GM19324 (cell line): ENCODE results near the gene COPE.
"Not testable (repeated sequence)": the region's sequence is repeated elsewhere in the genome, so short reads cannot be mapped to it uniquely, and the experiment has no call there.

Source experiments
- ATAC-seq: cut with Tn5 transposase; IDR thresholded peaks from one replicate; pipeline ENCODE4 v1.9.1; 2021; ENCODE audit warnings: mild to moderate bottlenecking, moderate library complexity; ENCODE audit not compliant: unreplicated experiment, low FRiP score

COPE gene

DNA sequence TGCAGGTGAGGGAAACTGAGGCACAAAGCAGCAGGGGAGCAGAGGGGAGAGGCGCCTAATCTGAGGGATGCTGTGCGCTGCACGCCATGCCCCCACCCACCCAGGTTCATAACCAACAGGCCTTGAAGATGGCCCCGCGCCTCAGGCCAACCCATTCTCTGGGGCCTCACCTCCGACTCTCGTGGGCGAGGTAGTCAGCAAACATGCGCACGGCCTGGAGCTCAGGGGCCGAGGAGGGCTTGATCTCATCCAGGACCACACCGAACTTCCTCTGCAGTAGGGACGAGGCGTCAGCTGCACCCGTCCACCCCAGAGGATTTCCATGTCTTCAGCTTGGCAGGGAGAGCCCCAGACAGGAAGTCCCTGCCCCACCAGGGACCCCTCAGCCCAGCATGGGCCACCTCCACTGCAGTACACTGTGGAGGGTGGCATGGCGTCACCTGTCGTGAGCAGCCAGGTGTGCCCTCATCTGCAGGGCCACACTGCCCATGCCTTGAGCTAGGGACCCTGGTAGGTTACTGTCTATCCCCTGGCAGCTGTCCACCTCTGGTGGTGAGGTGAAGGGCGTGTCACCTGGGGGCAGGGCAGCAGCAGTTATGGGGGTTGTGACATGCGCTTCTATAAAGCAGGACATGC, 8.3 kb downstream of the COPE start:
- ATAC-seq = no peak

GRCh38 chr19:18910010-18910409, 9.2 kb downstream of the COPE start:
- no peak for ATAC-seq

DNA sequence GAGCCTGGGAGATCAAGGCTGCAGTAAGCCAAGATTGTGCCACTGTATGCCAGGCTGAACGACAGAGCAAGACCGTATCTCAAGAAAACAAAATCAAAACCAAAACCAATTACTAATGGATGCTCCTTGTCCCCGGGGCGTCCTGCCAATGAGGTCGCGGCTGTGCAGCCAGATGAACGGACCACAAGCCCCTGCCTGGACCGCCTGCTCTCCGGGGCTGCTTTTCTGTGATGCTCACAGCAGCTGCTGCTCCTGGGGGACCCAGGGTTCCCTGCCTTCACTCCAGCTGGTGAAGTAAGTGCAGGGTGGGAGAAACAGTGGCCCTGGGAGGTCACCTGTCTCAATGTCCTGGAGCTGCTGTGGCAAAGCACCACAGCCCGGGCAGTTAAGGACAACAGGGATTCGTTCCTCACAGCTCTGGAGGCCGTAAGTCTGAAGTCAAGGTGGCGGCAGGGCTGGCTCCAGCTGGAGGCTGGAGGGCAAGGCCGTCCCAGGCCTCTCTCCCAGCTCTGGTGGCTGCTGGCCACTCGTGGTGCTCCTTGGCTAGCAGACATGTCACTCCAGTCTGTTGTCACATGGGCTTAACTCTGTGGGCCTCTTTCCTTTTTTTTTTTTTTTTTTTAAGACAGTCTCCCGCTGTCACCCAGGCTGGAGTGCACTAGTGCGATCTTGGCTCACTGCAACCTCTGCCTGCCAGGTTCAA, 10.1 kb downstream of the COPE start:
- no peak for ATAC-seq

- no peak for ATAC-seq
Measured at GRCh38 chr19:18906605-18907519, 12.3 kb downstream of the COPE start.

- no peak for ATAC-seq
Measured at GRCh38 chr19:18905513-18906236, 13.5 kb downstream of the COPE start.

GRCh38 chr19:18905058-18905456, 14.1 kb downstream of the COPE start:
- no peak for ATAC-seq

- no peak for ATAC-seq
Measured at GRCh38 chr19:18904334-18905057, 14.7 kb downstream of the COPE start.

- ATAC-seq = no peak
Measured at GRCh38 chr19:18903156-18904037, 15.8 kb downstream of the COPE start.

GRCh38 chr19:18902519-18902918, 16.7 kb downstream of the COPE start:
- ATAC-seq = not testable (repeated sequence)

DNA sequence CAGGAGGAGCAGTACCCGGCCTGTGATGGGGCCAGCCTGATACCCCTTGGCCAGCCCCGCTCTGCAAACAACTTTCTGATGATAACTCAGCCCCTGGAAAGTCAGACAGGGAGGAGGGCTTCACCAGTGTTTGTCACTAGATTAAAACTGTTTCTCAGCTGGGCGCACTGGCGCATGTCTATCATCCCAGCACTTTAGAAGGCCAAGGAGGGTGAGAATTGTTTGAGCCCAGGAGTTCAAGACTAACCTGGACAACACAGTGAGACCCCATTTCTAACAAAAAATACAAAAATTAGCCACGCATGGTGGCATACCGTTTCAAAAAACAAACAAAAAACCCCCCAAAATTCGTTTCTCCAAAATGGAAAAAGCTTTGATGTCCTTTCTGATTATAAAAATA, 17.7 kb downstream of the COPE start:
- ATAC-seq = no peak

- ATAC-seq = no peak
Measured at GRCh38 chr19:18900700-18901481, 18.3 kb downstream of the COPE start.

GRCh38 chr19:18899624-18900560, 19.3 kb downstream of the COPE start:
- no peak for ATAC-seq

DNA sequence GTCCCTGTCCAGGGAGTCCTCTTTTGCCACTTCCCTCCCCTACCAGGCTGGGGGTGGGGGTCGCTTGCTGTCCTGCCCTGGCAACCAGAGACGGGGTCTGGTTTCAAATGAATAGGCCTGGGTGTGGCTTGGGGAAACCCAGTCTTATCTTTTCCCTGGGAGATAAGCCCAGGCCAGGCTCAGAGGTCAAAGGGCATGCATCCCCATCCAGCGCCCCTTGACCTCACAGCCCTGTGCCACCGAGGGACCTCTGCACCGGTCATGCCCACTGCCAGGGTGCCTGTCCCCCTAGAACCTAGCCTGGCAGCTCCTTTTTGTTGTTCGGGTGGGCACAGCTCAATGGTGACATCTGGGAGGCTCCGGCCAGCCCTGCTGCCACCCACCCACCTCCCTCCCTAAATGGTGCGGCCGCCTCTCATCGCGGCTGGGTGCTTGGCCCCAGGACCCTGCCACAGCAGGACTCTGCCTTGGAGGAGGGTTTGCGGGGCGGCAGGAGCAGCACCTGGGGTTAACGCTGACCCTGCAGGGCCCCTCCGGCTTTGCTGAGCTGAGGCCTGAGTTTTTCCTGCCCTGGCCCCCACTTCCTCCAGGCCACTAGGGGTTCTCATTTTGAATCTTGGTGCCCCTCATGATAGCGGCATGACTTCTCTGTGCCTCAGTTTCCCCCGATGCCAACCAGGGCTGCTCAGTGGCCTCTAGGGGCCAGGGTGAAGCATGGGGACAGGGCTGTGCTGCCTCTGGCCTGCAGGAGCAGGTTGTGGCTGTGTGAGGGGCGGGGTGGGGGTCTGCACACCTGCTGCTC, 20.4 kb downstream of the COPE start:
- no peak for ATAC-seq

DNA sequence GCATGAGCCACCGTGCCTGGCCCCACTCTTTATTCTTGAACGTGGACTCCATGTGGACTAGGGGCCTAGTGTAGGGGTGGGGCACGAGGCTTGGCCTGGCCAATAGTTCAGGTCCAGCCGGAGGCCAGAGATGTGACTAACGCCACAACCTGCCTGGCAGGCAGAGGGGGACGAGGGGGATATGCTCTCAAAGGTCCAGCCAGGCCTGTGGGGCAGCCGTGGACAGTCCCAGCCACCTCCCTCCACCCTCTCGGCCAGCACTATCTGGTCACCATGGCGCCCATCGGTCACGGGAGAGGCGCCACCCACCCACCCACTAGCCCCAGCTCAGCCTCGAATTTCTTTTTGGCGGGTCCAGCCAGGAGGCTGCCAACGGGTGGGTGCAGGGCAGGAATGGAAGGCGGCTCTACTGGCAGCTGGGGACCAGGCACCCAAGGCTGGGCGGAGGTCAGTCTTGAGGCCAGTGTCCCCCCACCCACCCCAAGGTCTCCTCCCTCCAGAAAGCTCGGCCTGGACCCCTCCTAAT, 21.0 kb downstream of the COPE start:
- no peak for ATAC-seq

DNA sequence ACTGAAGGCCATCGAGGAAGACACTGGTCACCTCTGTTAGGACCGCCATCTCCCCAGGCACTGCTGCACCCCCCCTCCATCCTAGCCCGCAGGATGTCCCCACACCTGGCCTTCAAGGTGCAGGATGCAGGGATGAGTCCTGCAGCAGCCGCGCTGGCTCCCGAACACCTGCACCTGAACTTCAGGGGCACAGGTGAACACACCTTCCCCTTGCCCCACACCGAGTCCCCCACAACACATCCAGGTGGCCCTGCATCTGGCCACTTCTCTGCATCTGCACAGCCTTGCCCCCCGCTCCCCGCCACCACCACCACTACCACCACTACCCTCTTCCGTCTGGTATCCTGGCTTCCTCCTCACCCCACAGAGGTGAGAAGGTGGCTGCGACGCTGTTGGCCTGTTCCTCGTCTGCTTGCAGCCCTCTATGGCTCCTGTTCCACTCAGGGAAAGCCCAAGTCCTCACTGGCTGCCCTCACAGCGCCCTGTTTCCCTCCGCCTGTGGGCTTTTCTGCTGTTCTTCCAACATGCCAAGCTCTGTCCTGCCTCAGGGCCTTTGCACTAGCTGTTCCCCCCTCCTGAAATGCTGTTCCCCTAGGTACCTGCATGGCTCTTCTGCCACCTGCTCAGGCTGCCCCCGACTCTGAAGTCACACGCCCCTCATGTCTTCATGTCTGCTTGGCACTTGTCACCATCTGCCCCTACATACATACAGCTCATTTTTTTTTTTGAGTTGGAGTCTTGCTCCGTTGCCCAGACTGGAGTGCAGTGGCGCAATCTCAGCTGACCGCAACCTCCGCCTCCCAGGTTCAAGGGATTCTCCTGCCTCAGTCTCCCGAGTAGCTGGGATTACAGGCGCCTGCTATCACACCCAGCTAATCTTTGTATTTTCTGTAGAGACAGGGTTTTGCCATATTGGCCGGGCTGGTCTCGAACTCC, 21.8 kb downstream of the COPE start:
- no peak for ATAC-seq
